HEK293 (cell line): ENCODE data around the gene CCDC87.

Experiments used
- CTCF ChIP-seq: fragments of 450-650 bp; formaldehyde crosslinking; IDR thresholded peaks from 2 replicates; pipeline ENCODE4 v1.5.1; 2016; ENCODE audit warnings: missing biosample characterization, missing genetic modification characterization
- PRDM1 ChIP-seq: fragments of 450-650 bp; formaldehyde crosslinking; IDR thresholded peaks from 2 replicates; pipeline ENCODE4; 2016; ENCODE audit warnings: missing biosample characterization, missing genetic modification characterization
- YY1 ChIP-seq: fragments of 450-650 bp; formaldehyde crosslinking; IDR thresholded peaks from 2 replicates; pipeline ENCODE4 v1.5.1; 2018; ENCODE audit warnings: missing biosample characterization, missing genetic modification characterization
- ZNF114 ChIP-seq: fragments of 450-650 bp; formaldehyde crosslinking; IDR thresholded peaks from 2 replicates; pipeline ENCODE4 v1.5.0; 2017; ENCODE audit warnings: missing biosample characterization, missing genetic modification characterization
- TF ChIP-seq, protein P1 (sequence below): fragments of 450-650 bp; formaldehyde crosslinking; IDR thresholded peaks from 2 replicates; pipeline ENCODE4 v1.5.1; 2016; ENCODE audit warnings: missing biosample characterization, missing genetic modification characterization, low read depth
- TF ChIP-seq, protein P2 (sequence below): fragments of 450-650 bp; formaldehyde crosslinking; IDR thresholded peaks from 2 replicates; pipeline ENCODE4 v1.5.1; 2016; ENCODE audit warnings: missing biosample characterization, missing genetic modification characterization
- TF ChIP-seq, protein P3 (sequence below): fragments of 450-650 bp; formaldehyde crosslinking; conservative IDR thresholded peaks from 2 replicates; pipeline ENCODE4 v1.5.1; 2016; ENCODE audit warnings: low read depth, missing biosample characterization, missing genetic modification characterization

DNA sequence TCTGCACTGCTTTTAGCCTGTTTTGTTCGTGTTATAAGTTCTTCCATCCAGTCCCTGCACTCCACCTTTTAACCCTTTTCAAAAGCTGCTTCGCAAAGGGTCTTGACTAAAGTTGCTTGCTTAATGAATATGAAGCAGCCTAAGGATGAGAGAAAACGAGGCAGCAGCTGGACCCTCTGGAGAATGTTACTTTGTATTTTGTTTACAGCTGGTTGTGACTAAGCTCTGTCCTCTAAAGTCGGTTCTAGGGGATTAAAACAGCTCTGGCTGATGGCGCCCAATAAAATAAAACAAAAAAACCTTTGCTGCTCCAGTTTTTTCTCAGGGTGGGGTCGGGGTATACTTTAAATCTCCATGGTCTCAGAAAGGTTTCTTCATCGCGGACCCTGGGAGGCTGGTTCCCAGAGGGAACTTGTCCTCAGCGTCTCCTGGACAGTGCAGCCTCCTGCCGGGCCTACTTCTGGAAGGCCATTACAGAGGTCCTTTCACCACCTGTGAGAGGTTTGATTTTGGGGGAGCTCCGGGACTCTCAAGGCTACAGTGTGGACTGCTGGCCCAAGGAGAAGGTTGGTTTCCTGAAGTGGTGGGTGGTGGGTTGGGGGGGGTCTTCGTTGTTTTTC is 44.8 kb upstream of the CCDC87 start:
- TF ChIP-seq CTCF (tag by site-specific recombination), result no peak
- TF ChIP-seq, protein P1, sequence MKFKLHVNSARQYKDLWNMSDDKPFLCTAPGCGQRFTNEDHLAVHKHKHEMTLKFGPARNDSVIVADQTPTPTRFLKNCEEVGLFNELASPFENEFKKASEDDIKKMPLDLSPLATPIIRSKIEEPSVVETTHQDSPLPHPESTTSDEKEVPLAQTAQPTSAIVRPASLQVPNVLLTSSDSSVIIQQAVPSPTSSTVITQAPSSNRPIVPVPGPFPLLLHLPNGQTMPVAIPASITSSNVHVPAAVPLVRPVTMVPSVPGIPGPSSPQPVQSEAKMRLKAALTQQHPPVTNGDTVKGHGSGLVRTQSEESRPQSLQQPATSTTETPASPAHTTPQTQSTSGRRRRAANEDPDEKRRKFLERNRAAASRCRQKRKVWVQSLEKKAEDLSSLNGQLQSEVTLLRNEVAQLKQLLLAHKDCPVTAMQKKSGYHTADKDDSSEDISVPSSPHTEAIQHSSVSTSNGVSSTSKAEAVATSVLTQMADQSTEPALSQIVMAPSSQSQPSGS (tag by site-specific recombination), result no peak
- TF ChIP-seq, protein P2, sequence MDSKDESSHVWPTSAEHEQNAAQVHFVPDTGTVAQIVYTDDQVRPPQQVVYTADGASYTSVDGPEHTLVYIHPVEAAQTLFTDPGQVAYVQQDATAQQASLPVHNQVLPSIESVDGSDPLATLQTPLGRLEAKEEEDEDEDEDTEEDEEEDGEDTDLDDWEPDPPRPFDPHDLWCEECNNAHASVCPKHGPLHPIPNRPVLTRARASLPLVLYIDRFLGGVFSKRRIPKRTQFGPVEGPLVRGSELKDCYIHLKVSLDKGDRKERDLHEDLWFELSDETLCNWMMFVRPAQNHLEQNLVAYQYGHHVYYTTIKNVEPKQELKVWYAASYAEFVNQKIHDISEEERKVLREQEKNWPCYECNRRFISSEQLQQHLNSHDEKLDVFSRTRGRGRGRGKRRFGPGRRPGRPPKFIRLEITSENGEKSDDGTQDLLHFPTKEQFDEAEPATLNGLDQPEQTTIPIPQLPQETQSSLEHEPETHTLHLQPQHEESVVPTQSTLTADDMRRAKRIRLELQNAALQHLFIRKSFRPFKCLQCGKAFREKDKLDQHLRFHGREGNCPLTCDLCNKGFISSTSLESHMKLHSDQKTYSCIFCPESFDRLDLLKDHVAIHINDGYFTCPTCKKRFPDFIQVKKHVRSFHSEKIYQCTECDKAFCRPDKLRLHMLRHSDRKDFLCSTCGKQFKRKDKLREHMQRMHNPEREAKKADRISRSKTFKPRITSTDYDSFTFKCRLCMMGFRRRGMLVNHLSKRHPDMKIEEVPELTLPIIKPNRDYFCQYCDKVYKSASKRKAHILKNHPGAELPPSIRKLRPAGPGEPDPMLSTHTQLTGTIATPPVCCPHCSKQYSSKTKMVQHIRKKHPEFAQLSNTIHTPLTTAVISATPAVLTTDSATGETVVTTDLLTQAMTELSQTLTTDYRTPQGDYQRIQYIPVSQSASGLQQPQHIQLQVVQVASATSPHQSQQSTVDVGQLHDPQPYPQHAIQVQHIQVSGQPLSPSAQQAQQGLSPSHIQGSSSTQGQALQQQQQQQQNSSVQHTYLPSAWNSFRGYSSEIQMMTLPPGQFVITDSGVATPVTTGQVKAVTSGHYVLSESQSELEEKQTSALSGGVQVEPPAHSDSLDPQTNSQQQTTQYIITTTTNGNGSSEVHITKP, result no peak
- no peak for TF ChIP-seq ZNF114 (tag by site-specific recombination)
- 0 out of 2 replicates have a peak, but pooled peaks have one; percentile 4 for TF ChIP-seq PRDM1
- TF ChIP-seq YY1 (tag by site-specific recombination), result no peak
- TF ChIP-seq, protein P3, sequence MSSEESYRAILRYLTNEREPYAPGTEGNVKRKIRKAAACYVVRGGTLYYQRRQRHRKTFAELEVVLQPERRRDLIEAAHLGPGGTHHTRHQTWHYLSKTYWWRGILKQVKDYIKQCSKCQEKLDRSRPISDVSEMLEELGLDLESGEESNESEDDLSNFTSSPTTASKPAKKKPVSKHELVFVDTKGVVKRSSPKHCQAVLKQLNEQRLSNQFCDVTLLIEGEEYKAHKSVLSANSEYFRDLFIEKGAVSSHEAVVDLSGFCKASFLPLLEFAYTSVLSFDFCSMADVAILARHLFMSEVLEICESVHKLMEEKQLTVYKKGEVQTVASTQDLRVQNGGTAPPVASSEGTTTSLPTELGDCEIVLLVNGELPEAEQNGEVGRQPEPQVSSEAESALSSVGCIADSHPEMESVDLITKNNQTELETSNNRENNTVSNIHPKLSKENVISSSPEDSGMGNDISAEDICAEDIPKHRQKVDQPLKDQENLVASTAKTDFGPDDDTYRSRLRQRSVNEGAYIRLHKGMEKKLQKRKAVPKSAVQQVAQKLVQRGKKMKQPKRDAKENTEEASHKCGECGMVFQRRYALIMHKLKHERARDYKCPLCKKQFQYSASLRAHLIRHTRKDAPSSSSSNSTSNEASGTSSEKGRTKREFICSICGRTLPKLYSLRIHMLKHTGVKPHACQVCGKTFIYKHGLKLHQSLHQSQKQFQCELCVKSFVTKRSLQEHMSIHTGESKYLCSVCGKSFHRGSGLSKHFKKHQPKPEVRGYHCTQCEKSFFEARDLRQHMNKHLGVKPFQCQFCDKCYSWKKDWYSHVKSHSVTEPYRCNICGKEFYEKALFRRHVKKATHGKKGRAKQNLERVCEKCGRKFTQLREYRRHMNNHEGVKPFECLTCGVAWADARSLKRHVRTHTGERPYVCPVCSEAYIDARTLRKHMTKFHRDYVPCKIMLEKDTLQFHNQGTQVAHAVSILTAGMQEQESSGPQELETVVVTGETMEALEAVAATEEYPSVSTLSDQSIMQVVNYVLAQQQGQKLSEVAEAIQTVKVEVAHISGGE, result no peak
